ENCODE data around the gene ZNF280C. TPM values are rescaled to one million over a fixed set of nuclear protein-coding genes. Genes with fewer than 3 reads are reported as not detected.
"Not testable (repeated sequence)": the region's sequence is repeated elsewhere in the genome, so short reads cannot be mapped to it uniquely, and the experiment has no call there.

ZNF280C gene
- total RNA-seq, 2 experiments from 2014 or later = 5.0 to 5.9 TPM

GRCh38 chrX:130285710-130286109, 17.0 kb upstream of the ZNF280C start:
- POLR2A ChIA-PET = no interaction called here
- CTCF ChIA-PET = no interaction called here

DNA sequence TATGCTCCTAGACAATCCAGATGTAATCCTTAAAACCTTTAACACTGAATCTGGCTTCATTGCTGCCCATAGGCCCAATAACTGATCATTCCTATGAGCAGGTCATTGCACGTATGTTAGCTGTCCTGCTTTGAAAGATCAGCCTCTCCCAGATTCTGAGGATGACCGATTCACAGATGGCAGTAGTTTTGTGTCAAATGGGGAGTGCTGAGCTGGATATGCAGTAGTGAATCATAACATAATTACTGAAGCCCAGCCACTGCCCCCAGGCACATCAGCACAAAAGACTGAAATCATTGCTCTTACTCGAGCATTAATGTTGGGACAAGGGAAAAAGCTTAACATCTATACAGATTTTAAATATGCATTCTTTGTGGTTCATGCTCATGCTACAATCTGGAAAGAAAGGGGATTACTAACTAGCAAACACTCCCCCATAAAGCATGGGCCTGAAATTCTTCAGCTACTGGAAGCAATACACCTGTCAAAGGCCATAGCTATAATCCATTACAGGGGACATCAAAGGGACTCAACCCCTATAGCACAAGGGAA, 16.4 kb upstream of the ZNF280C start:
- no peaks in the 10 kb centered on the region for H3K4me1 Mint-ChIP-seq (ENCODE audit: low read depth)
- no peak for DNase-seq
- ATAC-seq = no peak
- ChIA-PET CTCF (no interaction called here), POLR2A (no interaction called here)
- no peaks in the 10 kb centered on the region for H3K36me3 Mint-ChIP-seq (ENCODE audit: low read depth)
- H3K27ac Mint-ChIP-seq = no peak overlapping the region
- no peak overlapping the region for H3K4me3 Mint-ChIP-seq
- H3K27me3 Mint-ChIP-seq (ENCODE audit: low read depth) = peaks cover 3% of the 10 kb centered on the region
- no peaks in the 10 kb centered on the region for H3K9me3 Mint-ChIP-seq (ENCODE audit: insufficient read depth)

More at GRCh38 chrX:130285710-130286109, 17.0 kb upstream of the ZNF280C start:
- H3K9me3 Mint-ChIP-seq (ENCODE audit: insufficient read depth) = no peaks in the 10 kb centered on the region
- no peaks in the 10 kb centered on the region for H3K36me3 Mint-ChIP-seq (ENCODE audit: low read depth)
- no peaks in the 10 kb centered on the region for H3K4me1 Mint-ChIP-seq (ENCODE audit: low read depth)
- ATAC-seq (no peak), DNase-seq (no peak)
- H3K4me3 Mint-ChIP-seq = no peak overlapping the region
- H3K27me3 Mint-ChIP-seq (ENCODE audit: low read depth) = peaks cover 3% of the 10 kb centered on the region
- no peak overlapping the region for H3K27ac Mint-ChIP-seq

DNA sequence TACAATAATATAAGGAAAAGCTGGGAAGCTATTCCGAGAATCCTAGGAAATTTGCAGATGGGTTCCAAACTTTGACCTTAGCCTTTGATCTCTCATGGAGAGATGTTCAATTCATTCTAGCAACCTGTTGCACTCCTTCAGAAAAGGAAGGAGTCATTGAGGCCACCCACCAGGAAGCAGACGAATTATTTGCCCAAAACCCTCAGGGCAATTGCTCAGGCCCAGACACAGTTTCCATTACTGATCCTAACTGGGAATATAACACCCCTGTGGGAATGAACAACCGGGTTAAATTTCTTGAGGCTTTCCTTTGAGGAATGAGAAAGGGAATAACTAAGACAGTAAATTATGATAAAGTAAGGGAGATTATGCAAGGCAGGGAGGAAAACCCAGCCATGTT, 13.5 kb upstream of the ZNF280C start:
- ATAC-seq (no peak), DNase-seq (no peak)
- H3K27ac Mint-ChIP-seq = no peak overlapping the region
- peaks cover 2% of the 10 kb centered on the region for H3K27me3 Mint-ChIP-seq (ENCODE audit: low read depth)
- POLR2A ChIA-PET = no interaction called here
- CTCF ChIA-PET = no interaction called here
- no peaks in the 10 kb centered on the region for H3K9me3 Mint-ChIP-seq (ENCODE audit: insufficient read depth)
- no peaks in the 10 kb centered on the region for H3K4me1 Mint-ChIP-seq (ENCODE audit: low read depth)
- H3K4me3 Mint-ChIP-seq = no peak overlapping the region
- H3K36me3 Mint-ChIP-seq (ENCODE audit: low read depth) = no peaks in the 10 kb centered on the region

DNA sequence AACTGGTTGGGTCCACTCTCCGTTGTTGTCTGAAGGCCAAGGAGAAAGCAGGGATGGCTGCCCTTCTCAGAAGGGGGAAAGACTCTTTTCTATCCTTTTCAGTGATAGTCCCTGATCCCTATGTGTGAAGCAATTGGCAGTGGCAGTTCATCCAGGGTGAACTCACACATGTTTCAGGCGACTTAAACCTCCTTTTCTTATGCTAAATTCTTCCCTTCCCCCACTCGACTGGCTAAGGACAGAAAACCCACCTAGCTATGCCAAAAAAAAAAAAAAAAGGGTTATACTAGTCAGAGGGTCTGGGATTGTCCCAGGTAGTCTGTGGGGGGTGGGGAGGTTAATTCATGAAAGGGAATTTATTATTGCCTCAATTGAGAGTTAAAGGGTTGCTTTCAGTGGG, 12.2 kb upstream of the ZNF280C start:
- Mint-ChIP-seq H3K9me3 (ENCODE audit: insufficient read depth) (no peaks in the 10 kb centered on the region), H3K4me1 (ENCODE audit: low read depth) (peaks cover 4% of the 10 kb centered on the region), H3K27me3 (ENCODE audit: low read depth) (peaks cover 2% of the 10 kb centered on the region), H3K27ac (no peak overlapping the region), H3K36me3 (ENCODE audit: low read depth) (no peaks in the 10 kb centered on the region), H3K4me3 (no peak overlapping the region)
- ATAC-seq (no peak), DNase-seq (no peak)
- POLR2A ChIA-PET = no interaction called here
- CTCF ChIA-PET = no interaction called here

- ATAC-seq; POLR2A ChIA-PET; H3K36me3 Mint-ChIP-seq (ENCODE audit: low read depth); CTCF ChIA-PET; H3K9me3 Mint-ChIP-seq (ENCODE audit: insufficient read depth); H3K4me3 Mint-ChIP-seq; H3K27ac Mint-ChIP-seq; H3K27me3 Mint-ChIP-seq (ENCODE audit: low read depth); H3K4me1 Mint-ChIP-seq (ENCODE audit: low read depth); DNase-seq: not testable (repeated sequence)
Measured at GRCh38 chrX:130272253-130272652, 3.6 kb upstream of the ZNF280C start.

GRCh38 chrX:130269391-130269790, 692 bp upstream of the ZNF280C start:
- H3K27ac Mint-ChIP-seq; ATAC-seq; H3K4me3 Mint-ChIP-seq; CTCF ChIA-PET; H3K9me3 Mint-ChIP-seq (ENCODE audit: insufficient read depth); H3K27me3 Mint-ChIP-seq (ENCODE audit: low read depth); H3K36me3 Mint-ChIP-seq (ENCODE audit: low read depth); DNase-seq: not testable (repeated sequence)
- peaks cover 16% of the 10 kb centered on the region for H3K4me1 Mint-ChIP-seq (ENCODE audit: low read depth)
- POLR2A ChIA-PET = interaction anchor here (1.5 kb wide), 1 partner anchor 71 kb away, joined by 4 read pairs; the partner anchor contains the start of gene SLC25A14

GRCh38 chrX:130267956-130268448, 697 bp downstream of the ZNF280C start:
- ATAC-seq = no peak
- Mint-ChIP-seq H3K4me3 (peak overlapping the region; percentile 83), H3K9me3 (ENCODE audit: insufficient read depth) (no peaks in the 10 kb centered on the region), H3K4me1 (ENCODE audit: low read depth) (peaks cover 18% of the 10 kb centered on the region), H3K27ac (peak overlapping the region; percentile 84), H3K36me3 (ENCODE audit: low read depth) (peaks cover 2% of the 10 kb centered on the region), H3K27me3 (ENCODE audit: low read depth) (peaks cover 6% of the 10 kb centered on the region)
- POLR2A ChIA-PET = interaction anchor here (0.7 to 1.5 kb wide), 2 partner anchors 72 to 609 kb away, joined by 3 to 4 read pairs; partner anchors contain the start of gene SLC25A14
- CTCF ChIA-PET = no interaction called here
- DNase-seq = no peak

DNA sequence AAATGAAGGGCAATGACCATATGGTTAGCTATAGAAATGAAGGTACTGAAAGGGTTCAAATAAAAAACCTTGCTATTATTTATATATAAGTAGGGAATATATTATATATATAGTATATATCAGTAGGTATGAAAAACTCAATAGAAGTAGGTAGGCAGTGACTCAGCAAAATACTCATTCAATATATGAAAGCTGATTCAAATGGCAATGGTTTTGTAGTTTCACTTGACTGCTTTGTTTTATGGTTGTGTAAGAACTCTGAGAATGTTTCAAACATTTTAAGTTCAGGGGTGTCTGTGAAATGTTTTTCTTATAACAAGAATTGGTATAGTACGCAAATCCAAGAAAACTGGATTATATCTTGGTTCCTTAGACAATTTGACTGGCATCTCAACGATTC, 4.1 kb downstream of the ZNF280C start:
- H3K27ac Mint-ChIP-seq = no peak overlapping the region
- ATAC-seq = no peak

DNA sequence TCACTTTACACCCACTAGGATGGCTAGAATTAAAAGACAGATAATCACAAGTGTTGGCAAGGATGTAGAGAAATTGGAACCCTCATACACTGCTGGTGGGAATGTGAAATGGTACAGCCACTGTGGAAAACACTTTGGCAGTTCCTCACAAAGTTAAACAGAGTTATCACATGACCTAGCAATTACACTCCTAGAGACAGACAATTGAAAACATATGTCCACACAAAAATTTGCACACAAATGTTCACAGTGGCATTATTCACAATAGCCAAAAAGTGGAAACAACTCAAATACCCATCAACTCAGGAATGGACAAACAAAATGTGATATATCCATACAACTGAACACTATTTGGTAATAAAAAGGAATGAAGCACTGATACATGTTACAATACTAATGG, 5.7 kb downstream of the ZNF280C start:
- Mint-ChIP-seq H3K4me1 (ENCODE audit: low read depth) (peaks cover 16% of the 10 kb centered on the region), H3K9me3 (ENCODE audit: insufficient read depth) (no peaks in the 10 kb centered on the region), H3K27ac (no peak overlapping the region), H3K27me3 (ENCODE audit: low read depth) (no peaks in the 10 kb centered on the region), H3K4me3 (no peak overlapping the region), H3K36me3 (ENCODE audit: low read depth) (peaks cover 8% of the 10 kb centered on the region)
- ChIA-PET POLR2A (no interaction called here), CTCF (interaction anchor here (0.9 kb wide), 1 partner anchor 21 kb away, joined by 3 read pairs; no protein-coding TSS in a partner anchor)
- DNase-seq (no peak), ATAC-seq (no peak)

More for the DNA sequence above, 4.1 kb downstream of the ZNF280C start:
- no peak overlapping the region for H3K4me3 Mint-ChIP-seq
- H3K4me1 Mint-ChIP-seq (ENCODE audit: low read depth) = peaks cover 18% of the 10 kb centered on the region
- ChIA-PET CTCF (no interaction called here), POLR2A (no interaction called here)
- no peak for DNase-seq
- H3K9me3 Mint-ChIP-seq (ENCODE audit: insufficient read depth) = no peaks in the 10 kb centered on the region
- H3K36me3 Mint-ChIP-seq (ENCODE audit: low read depth) = peaks cover 5% of the 10 kb centered on the region
- H3K27me3 Mint-ChIP-seq (ENCODE audit: low read depth) = no peaks in the 10 kb centered on the region

DNA sequence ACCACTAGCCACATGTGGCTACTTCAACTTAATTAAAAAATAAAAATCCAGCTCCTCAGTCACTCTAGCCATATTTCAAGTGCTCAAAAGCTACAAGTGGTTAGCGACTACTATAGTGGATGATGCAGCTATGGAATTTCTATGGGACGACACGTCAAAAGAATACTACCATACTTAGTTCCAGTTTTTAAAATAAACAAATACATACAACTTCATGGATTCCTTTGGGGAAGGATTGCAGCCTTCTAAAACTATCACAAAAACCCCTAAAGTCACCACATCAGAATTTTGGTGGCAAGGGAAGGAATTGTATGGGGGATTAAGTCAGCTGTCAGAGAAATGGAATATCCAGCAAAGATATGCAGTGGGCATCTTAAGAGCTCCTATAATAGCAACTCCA, 6.5 kb downstream of the ZNF280C start:
- ATAC-seq = no peak
- no peaks in the 10 kb centered on the region for H3K9me3 Mint-ChIP-seq (ENCODE audit: insufficient read depth)
- H3K27me3 Mint-ChIP-seq (ENCODE audit: low read depth) = no peaks in the 10 kb centered on the region
- no peak for DNase-seq
- H3K4me1 Mint-ChIP-seq (ENCODE audit: low read depth) = peaks cover 13% of the 10 kb centered on the region
- peaks cover 7% of the 10 kb centered on the region for H3K36me3 Mint-ChIP-seq (ENCODE audit: low read depth)
- H3K4me3 Mint-ChIP-seq = no peak overlapping the region
- ChIA-PET CTCF (interaction anchor here (0.9 kb wide), 1 partner anchor 20 kb away, joined by 3 read pairs; no protein-coding TSS in a partner anchor), POLR2A (no interaction called here)
- no peak overlapping the region for H3K27ac Mint-ChIP-seq

- no peaks in the 10 kb centered on the region for H3K9me3 Mint-ChIP-seq (ENCODE audit: insufficient read depth)
- POLR2A ChIA-PET = no interaction called here
Measured at GRCh38 chrX:130261296-130261893, 7.3 kb downstream of the ZNF280C start.

DNA sequence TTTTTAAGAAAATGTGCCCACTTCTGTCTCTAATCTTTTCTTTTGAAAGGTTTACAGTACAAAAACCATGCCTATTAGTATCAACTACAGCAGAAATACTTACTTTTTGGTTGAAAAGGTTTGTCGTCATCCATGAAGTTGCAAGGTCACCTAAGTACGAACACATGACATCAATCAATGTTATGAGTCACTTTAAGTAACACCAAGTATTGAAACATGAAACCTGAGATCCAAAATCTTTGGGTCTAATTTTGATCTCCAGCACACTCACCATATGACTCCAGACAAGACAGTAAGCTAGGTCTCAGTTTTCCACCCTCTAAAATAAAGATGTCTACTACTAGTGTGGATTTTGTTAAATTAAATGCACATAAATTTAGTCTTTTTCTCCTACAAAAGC, 8.4 kb downstream of the ZNF280C start:
- Mint-ChIP-seq H3K4me3 (no peak overlapping the region), H3K27ac (no peak overlapping the region), H3K9me3 (ENCODE audit: insufficient read depth) (no peaks in the 10 kb centered on the region), H3K27me3 (ENCODE audit: low read depth) (no peaks in the 10 kb centered on the region), H3K36me3 (ENCODE audit: low read depth) (peaks cover 14% of the 10 kb centered on the region), H3K4me1 (ENCODE audit: low read depth) (peaks cover 3% of the 10 kb centered on the region)
- ChIA-PET CTCF (no interaction called here), POLR2A (no interaction called here)
- ATAC-seq = no peak
- no peak for DNase-seq

More at GRCh38 chrX:130261296-130261893, 7.3 kb downstream of the ZNF280C start:
- CTCF ChIA-PET = no interaction called here
- DNase-seq (no peak), ATAC-seq (no peak)
- Mint-ChIP-seq H3K27me3 (ENCODE audit: low read depth) (no peaks in the 10 kb centered on the region), H3K27ac (no peak overlapping the region), H3K4me3 (no peak overlapping the region), H3K36me3 (ENCODE audit: low read depth) (peaks cover 6% of the 10 kb centered on the region), H3K4me1 (ENCODE audit: low read depth) (peaks cover 10% of the 10 kb centered on the region)
